Thyroid gland (tissue), 4 donors: Measurements from ENCODE around the gene MAP2K2.

Source experiments
- CTCF ChIP-seq, 6 experiments: fragments of 200-600 bp in 3 of 6; fragments of 450-650 bp in 3 of 6; sonication (generic) in 3 of 6; IDR thresholded peaks; one replicate each; pipeline ENCODE4 v1.5.1; 2016 to 2019; ENCODE audit warnings: antibody characterized with exemption in 6 of 6, mild to moderate bottlenecking in 2 of 6, inconsistent platforms in 1 of 6, moderate library complexity in 1 of 6
- POLR2A ChIP-seq, 2 donors: fragments of 450-650 bp; IDR thresholded peaks; one replicate each; pipeline ENCODE4 v1.6.1; 2017; ENCODE audit warnings: antibody characterized with exemption in 2 of 2, mild to moderate bottlenecking in 2 of 2, moderate library complexity in 1 of 2

DNA sequence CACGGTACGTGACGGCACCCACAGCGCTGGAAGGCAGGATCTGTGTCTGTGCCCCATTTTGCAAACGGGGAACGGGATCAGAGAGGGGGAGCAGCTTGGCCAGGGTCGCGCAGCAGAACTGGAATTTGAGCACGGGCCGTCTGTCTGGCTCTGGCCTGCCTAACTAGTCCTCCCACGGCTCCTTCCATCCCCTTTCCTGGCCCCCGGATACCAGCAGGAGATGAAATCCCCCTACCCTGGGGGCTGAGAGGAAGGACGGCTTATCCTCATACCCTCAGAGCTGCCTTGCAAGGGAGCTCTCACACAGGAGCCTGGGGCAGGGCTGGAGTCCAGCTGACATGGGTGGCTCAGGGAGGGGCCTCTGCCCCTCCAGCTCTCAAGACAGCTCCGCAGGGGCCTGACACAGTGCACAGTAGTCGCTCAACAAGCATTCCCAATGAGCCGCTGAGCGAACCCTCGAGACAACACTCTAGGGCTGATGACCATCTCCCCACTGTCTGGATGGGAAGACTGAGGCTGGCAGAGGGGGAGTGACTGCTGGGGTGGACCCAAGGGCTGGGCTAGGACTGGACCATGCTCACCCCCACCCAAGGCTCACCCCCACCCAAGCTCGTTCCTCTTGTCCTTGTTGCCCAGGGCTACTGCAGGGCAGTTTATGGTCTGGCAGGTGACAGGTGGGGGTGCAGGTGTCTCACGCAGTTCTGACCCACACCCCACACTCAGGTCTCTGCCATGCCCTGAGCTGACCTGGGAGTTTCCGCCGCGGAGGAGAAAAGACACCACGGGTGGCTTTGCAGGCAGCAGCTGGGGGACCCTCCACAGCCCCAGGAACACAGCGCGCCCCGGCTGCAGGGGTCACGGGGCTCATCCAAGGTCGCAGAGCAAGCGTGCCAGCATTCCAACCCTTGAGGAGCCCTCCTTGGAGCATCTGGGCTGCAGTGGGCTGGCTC is 61.2 kb downstream of the MAP2K2 start:
- TF ChIP-seq CTCF (IDR thresholded peaks at IDR 0.05) (no peak), POLR2A (IDR thresholded peaks at IDR 0.05) (no peak)
